GM12892 (cell line): ENCODE results near the gene CSPG4.
A peak's percentile ranks its signal among the peaks of the same experiment; 100 is the strongest.
"Not testable (repeated sequence)": the region's sequence is repeated elsewhere in the genome, so short reads cannot be mapped to it uniquely, and the experiment has no call there.

Source experiments
- DNase-seq: peaks from one replicate; pipeline ENCODE4 v3.0.0; 2011; ENCODE audit not compliant: insufficient read length
- FAIRE-seq: peaks from 2 replicates; lab custom pipeline; 2011; peaks lifted over from hg19 to GRCh38; lab: Jason Lieb, UNC
- POLR2A ChIP-seq: IDR thresholded peaks from 2 replicates; pipeline ENCODE4 v1.6.1; 2011; ENCODE audit warnings: low read depth, low read length, control low read depth
- POLR2AphosphoS5 ChIP-seq: IDR thresholded peaks from 2 replicates; pipeline ENCODE4 v1.6.1; 2011; ENCODE audit warnings: low read depth, low read length, control low read depth
- TAF1 ChIP-seq: IDR thresholded peaks from 2 replicates; pipeline ENCODE4 v1.6.1; 2011; ENCODE audit warnings: low read depth, mild to moderate bottlenecking, control low read depth, low read length, borderline replicate concordance

The CSPG4 gene

DNA sequence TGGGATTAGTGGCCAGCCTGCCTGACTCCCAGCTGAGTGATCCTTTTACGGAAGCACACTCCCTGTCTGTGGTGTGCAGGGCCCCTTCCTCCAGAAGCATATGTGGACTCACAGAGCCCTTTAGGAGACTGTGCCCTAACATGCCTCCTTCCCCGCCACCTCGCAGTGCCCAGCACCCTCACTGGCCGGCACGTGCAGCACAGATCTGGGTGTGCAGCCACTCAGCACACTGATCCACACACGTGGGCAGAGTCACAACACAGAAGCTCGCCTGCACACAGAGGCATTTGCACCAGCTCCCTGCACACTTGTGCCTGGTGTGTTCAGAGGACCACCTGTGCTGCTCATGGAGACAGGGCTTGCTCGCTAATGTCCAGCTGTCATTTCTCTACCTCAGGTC, 23.6 kb upstream of the CSPG4 start:
- DNase-seq: no peak
- no peak for FAIRE-seq
- no peak for TF ChIP-seq POLR2AphosphoS5

DNA sequence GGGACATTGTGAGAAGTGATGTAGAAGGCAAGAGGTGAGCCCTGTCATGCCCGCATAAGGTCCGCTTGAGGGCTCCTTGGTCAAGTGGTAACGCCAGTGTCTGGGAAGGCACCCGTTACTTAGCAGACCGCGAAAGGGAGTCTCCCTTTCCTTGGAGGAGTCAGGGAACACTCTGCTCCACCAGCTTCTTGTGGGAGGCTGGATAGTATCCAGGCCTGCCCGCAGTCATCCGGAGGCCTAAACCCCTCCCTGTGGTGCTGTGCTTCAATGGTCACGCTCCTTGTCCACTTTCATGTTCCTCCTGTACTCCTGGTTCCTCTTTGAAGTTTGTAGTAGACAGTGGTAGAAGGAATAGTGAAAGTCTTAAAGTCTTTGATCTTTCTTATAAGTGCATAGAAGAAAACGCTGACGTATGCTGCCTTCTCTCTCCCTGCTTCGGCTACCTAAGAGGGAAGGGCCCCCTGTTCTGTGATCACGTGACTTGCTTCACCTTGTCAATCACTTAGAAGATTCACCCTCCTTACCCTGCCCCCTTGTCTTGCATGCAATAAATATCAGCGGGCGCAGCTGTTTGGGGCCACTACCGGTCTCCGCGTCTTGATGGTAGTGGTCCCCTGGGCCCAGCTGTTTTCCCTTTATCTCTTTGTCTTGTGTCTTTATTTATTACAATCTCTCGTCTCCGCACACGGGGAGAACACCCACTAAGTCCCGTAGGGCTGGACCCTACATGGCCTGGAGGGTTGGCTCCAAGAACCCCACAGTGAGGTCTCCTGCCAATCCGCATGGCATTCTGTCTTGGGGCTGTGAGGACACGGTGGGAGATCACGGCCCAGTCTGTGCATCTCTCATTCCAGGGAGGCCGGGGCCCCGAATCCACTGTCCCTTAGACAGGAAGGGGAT, 22.5 kb upstream of the CSPG4 start:
- not testable (repeated sequence) for DNase-seq, FAIRE-seq

DNA sequence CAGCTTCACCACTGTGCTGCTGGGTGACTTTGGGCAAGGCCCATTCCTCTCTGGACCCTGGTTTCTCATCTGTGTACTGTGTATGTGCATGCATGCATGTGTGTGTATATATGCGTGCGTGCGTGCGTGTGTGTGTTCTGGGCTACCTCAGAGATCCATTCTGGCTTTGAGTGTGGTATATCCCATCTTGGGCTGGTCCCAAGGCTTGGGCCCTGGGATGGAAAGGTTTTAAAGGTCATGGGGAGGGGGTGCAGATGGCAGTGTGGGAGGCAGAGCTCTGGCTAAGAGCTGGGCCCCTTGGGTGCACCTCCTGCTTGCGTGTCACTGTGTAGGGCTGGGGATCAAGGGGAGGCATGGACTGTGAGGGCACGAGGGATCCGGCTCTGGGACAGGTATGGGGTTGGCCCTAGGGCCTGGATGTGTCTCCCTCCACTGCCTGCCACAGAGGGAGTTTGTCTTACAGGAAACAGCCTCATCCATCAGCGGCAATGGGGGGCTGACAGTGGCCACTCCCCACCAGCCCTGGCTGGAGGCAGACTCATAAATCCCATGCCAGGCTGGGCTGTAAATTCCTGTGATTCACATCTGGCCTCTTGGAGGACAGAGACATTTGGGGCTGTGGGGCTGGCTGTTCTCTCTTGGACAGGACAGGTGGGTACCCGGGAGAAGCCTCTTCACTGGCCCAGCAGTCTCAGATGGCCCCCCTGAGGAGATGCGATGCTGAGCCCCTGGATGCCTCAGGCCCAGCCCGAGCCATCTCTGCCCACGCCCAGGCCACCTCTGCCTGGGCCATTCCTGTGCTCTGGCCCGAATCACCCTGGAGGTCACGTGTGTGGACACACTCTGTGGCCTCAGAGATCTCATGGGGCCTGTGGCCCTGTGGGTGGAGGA, 21.4 kb upstream of the CSPG4 start:
- FAIRE-seq (no peak), DNase-seq (no peak)
- TF ChIP-seq TAF1 (no peak), POLR2A (no peak), POLR2AphosphoS5 (no peak)

DNA sequence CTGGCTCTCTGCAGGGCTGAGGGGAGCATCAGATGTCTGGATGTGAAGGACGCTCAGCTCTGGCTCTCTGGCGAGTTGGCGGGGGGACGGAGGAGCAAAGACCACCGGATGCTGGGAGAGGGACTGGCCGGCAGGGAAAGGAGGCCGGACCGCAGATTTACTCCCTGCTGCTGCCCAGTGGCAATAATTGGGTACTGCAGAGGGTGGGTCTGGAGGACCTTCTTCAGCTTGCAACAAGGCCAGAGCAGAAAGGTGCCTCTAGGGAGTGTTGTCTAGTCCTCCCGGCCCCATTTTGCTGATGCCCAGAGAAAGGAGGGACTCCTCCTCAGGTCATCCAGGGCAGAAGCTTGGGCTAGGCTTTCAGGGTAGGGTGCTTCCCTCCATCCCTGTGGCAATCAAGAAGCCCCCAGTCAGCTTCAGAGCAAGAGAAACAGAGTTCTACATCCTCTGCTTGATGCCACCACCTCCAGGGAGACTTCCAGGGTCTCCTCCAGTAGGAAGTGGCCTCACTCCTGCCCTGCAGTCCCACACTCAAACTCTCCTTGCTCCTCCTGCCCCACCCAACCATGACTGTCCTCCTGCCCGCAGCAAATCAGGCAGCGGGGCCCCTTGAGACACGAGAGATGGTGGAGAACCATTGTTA, 20.3 kb upstream of the CSPG4 start:
- peak; percentile 59 for DNase-seq
- FAIRE-seq: peak; percentile 21
- TF ChIP-seq POLR2AphosphoS5 (no peak), TAF1 (no peak), POLR2A (no peak)

DNA sequence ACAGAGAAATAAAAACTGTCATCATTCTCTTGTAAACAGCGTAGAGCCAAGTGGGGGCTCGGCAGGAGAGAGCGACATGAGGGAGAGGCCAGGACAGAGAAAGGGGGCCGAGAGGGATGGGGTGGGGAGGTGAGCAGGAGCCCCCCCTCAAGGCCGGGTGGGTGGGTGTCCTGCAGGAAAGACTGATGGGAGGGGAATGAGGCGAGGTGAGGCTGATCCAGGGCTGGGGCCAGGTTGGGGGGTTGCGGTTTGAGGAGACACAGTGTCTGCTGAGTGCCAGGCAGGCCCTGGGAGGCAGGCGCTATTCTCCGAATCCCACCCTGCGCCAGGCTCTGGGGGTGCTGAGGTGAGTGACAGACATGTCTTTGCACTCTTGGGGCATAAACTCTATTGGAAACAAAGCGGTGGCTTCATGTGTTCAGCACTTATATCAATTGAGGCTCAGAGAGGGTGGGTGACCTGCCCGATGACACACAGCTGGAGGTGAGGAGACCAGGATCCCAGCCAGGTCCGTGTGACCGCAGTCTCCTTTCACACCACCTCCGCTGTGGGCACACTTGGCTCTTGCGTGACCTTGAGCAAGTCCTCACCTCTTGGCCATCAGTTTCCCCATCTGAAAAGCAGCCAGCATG, 19.6 kb upstream of the CSPG4 start:
- peak; percentile 48 for FAIRE-seq
- DNase-seq: no peak
- no peak for TF ChIP-seq POLR2A
- no peak for TF ChIP-seq POLR2AphosphoS5
- TF ChIP-seq TAF1: no peak

DNA sequence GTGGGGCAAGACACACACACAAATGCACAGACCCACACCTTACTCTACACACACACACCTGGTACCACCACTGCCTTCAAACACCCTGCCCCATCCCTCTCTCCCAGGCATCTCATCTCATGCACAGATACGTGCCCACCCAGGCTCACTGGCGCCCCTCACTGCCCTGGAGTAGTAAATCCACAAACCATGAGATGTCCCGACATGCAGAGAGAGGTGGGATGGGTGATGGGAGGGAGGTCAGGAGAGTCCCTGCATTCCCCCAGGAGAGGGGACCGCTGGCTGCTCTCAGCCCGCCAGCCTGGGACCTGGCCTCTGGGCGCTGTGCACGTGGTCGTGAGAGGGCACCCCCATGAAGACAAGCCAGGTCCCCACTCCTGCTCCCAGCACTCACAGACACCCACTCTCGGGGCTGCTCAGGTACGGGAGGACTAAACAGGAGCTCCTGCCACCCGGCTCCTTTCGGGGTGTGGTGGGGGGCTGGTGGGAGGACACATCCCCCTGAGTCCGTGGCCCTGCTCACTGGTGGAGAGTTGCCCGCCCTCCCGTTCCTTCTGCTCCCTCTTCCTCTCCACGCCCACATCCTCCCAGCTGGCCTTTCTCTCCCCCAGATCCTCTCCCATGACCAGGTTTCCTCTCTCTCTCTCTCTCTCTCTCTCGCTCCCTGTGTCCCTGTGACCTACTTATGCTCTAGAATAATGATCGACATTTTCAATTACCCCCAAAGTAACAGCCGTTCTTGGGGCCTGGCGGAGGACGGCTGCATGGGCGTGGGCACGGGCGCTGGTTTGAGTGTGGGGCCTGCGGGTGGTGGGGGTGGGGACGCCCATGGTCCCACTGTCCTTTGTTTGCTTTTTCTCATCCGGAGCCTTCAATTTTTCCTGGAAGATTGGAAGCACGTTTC, 18.9 kb upstream of the CSPG4 start:
- DNase-seq: no peak
- no peak for FAIRE-seq
- TF ChIP-seq TAF1 (no peak), POLR2AphosphoS5 (no peak), POLR2A (no peak)

DNA sequence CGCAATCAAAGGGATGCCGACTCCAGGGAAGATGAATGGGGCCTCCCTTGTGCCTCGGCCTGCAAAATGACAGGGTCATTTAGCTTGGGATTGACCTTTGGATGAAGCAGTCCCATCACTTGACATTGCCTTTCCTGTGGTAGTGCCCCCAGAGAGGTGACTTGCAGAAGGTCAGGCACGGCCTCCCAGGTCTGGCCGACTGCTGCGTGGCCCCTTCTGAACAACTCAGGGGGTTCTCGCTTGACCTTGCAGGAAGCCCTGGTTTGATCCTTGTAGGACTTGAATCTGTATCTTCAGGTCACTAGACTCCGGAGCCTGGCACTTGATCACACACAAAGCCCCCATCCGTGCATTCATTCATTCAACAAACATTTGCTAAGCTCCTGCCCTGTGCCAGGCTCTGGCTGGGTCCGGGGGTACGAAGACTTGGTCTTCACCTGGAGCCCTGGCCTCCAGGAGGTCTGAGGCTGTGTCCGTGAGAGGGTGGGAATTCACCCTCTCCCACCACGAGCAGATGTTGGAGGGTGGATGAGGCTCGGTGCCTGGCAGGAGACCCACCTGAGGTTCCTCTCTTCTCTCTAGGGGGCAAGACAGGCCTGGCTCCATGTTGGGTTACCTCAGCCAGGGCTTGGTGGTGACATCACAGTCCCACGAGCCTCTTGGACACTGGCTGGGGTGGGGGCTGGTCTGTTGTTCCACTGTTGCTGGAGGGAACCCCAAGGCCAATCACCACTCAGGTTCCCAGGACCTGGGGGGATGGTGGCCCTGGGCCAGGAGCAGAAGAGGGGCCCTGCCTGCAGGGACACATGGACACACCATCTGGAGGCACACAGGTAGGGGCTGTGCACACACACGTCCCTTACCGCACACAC, 18.0 kb upstream of the CSPG4 start:
- not testable (repeated sequence) for DNase-seq, FAIRE-seq

DNA sequence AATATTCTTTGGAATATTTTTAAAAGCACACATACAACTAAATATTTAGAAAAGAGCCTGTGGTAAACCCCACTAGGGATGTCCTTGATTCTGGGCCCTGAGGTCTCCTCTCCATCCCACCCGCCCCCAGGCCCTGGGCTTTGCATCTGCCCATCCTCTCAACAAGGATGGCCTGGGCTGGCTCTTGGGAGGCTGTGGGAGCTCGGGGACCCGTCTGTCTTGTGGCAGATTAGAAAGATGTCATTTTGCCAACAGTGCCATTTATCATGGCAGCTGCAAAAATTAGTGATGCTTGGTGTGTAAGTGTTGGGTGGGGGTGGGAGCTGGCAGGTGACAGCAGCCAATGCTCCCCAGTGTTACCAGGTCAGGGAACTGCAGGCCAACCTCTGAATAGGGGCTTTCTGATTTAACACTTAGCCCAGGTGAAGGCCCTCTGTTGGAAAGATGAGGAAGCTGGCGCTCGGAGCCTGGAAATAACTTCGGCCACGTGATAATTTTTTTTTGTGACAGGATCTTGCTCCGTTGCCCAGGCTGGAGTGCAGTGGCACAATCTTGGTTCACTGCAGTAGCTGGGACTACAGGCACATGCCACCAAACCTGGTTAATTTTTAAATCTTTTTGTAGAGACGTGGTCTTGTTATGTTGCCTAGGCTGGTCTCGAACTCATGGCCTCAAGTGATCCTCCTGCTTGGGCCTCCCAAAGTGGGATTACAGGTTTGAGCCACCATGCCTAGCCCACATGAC, 16.9 kb upstream of the CSPG4 start:
- DNase-seq (no peak), FAIRE-seq (no peak)
- no peak for TF ChIP-seq POLR2A
- no peak for TF ChIP-seq POLR2AphosphoS5
- TF ChIP-seq TAF1: no peak
